MCF 10A (cell line): ENCODE results near the gene MLXIP. TPM values are rescaled to one million over a fixed set of nuclear protein-coding genes. Genes with fewer than 3 reads are reported as not detected.

Experiments
- BruUV-seq: library from RNA; stranded (reverse); fragments of 400-500 nt; replicated peaks from 2 replicates; lab custom pipeline; 2021; lab: Mats Ljungman, UMichigan
- CTCF ChIA-PET: fragments of 300-600 bp; sonication (Branson Sonifier 250); formaldehyde crosslinking; extraction: SDS; loops from one replicate; lab custom pipeline; 2021; ENCODE audit warnings: antibody characterized with exemption, inconsistent platforms; lab: Yijun Ruan, JAX
- POLR2A ChIA-PET: fragments of 300-600, 350-650 bp; sonication (Branson Sonifier 250); formaldehyde crosslinking; extraction: SDS; loops from one replicate; lab custom pipeline; 2020; ENCODE audit warnings: antibody characterized with exemption, inconsistent platforms; lab: Yijun Ruan, JAX
- DNase-seq: peaks from one replicate; pipeline ENCODE4 v3.0.0-alpha.2; 2018; ENCODE audit not compliant: unreplicated experiment
- H3K27ac Mint-ChIP-seq: one replicate; pipeline ENCODE4 v1.8.0; 2022; ENCODE audit warnings: mild to moderate bottlenecking, low read depth, mixed read lengths; ENCODE audit not compliant: unreplicated experiment
- H3K27me3 Mint-ChIP-seq: one replicate; pipeline ENCODE4 v1.8.0; 2022; ENCODE audit warnings: mixed read lengths; ENCODE audit not compliant: insufficient read depth, unreplicated experiment
- H3K36me3 Mint-ChIP-seq: one replicate; pipeline ENCODE4 v1.8.0; 2022; ENCODE audit warnings: mild to moderate bottlenecking, moderate library complexity, mixed read lengths; ENCODE audit not compliant: insufficient read depth, unreplicated experiment
- H3K4me1 Mint-ChIP-seq: one replicate; pipeline ENCODE4 v1.8.0; 2022; ENCODE audit warnings: mixed read lengths; ENCODE audit not compliant: insufficient read depth, unreplicated experiment
- H3K4me3 Mint-ChIP-seq: one replicate; pipeline ENCODE4 v1.8.0; 2022; ENCODE audit warnings: mild to moderate bottlenecking, moderate library complexity, mixed read lengths; ENCODE audit not compliant: unreplicated experiment
- H3K9me3 Mint-ChIP-seq: one replicate; pipeline ENCODE4 v1.8.0; 2022; ENCODE audit warnings: mixed read lengths; ENCODE audit not compliant: unreplicated experiment
- intact Hi-C: fragments of 100-400 bp; cut with micrococcal nuclease; formaldehyde crosslinking; loops from 2 replicates; pipeline ENCODE4 v1.14.1; 2022
- total RNA-seq: library from RNA; stranded (reverse); gene quantifications from 2 replicates; pipeline ENCODE4 v1.2.3, GENCODE V29; 2022
- TF ChIP-seq, protein P1 (sequence below): fragments of 200-600 bp; IDR thresholded peaks from one replicate; pipeline ENCODE4 v1.8.0; 2022; ENCODE audit warnings: antibody characterized with exemption, mild to moderate bottlenecking; ENCODE audit not compliant: unreplicated experiment

Gene MLXIP
- total RNA-seq, 1 experiment from 2014 or later, result 35.6 TPM

DNA sequence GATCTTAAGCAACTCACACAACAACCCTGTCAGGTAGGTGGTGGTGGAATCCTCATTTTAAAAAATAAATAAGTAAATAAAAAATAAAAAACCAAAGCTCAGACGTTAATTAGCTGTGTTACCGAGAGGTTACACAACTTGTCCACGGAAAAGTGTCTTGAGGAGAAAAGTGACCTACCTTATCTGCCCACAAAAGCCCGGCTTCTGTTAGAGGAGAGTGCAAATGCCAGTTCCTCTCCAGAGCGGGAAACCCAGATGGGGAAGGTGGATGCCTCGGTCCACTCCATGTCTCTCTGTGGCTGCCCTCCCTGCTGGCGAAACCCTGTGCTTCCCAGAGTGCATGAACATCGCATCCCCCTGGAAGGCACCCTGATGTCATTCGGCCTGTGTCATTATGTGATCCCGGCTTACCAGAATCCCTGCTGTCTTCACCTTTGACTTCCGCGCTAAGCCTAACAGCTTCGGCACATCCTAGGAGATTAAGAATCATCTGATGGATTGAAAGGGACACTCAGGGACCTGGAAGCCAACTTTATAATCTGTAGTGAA lies 6.4 kb downstream of the MLXIP start:
- ChIA-PET CTCF (interaction anchor here (0.7 to 1.6 kb wide), 3 partner anchors 39 to 1505 kb away, joined by 3 to 4 read pairs (median 3); no protein-coding TSS in a partner anchor), POLR2A (interaction anchor here (2.3 kb wide), 1 partner anchor 11 kb away, joined by 15 read pairs; no protein-coding TSS in a partner anchor)
- BruUV-seq, result no TSS peak
- no peak overlapping the region for H3K4me3 Mint-ChIP-seq
- no peak for DNase-seq
- H3K36me3 Mint-ChIP-seq, result peaks cover 57% of the 10 kb centered on the region
- H3K27ac Mint-ChIP-seq, result no peak overlapping the region
- H3K9me3 Mint-ChIP-seq, result no peaks in the 10 kb centered on the region
- TF ChIP-seq, protein P1, sequence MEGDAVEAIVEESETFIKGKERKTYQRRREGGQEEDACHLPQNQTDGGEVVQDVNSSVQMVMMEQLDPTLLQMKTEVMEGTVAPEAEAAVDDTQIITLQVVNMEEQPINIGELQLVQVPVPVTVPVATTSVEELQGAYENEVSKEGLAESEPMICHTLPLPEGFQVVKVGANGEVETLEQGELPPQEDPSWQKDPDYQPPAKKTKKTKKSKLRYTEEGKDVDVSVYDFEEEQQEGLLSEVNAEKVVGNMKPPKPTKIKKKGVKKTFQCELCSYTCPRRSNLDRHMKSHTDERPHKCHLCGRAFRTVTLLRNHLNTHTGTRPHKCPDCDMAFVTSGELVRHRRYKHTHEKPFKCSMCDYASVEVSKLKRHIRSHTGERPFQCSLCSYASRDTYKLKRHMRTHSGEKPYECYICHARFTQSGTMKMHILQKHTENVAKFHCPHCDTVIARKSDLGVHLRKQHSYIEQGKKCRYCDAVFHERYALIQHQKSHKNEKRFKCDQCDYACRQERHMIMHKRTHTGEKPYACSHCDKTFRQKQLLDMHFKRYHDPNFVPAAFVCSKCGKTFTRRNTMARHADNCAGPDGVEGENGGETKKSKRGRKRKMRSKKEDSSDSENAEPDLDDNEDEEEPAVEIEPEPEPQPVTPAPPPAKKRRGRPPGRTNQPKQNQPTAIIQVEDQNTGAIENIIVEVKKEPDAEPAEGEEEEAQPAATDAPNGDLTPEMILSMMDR, result no peak
- H3K4me1 Mint-ChIP-seq, result peaks cover 24% of the 10 kb centered on the region
- no peaks in the 10 kb centered on the region for H3K27me3 Mint-ChIP-seq
- intact Hi-C loops, result no loop called here

- peaks cover 59% of the 10 kb centered on the region for H3K36me3 Mint-ChIP-seq
- BruUV-seq, result no TSS peak
- no peak for DNase-seq
- TF ChIP-seq, protein P1, result no peak
- H3K27me3 Mint-ChIP-seq, result no peaks in the 10 kb centered on the region
- H3K9me3 Mint-ChIP-seq, result no peaks in the 10 kb centered on the region
- intact Hi-C loops, result no loop called here
- ChIA-PET CTCF (interaction anchor here (0.6 to 1.6 kb wide), 4 partner anchors 31 to 71 kb away, joined by 3 to 4 read pairs (median 3); no protein-coding TSS in a partner anchor), POLR2A (interaction anchor here (0.9 to 2.3 kb wide), 2 partner anchors 10 to 13 kb away, joined by 3 to 15 read pairs; no protein-coding TSS in a partner anchor)
- H3K4me3 Mint-ChIP-seq, result no peak overlapping the region
- peaks cover 24% of the 10 kb centered on the region for H3K4me1 Mint-ChIP-seq
- H3K27ac Mint-ChIP-seq, result no peak overlapping the region
These were observed 7.0 kb downstream of the MLXIP start for GRCh38 chr12:122085591-122085990.

- Mint-ChIP-seq H3K9me3 (no peaks in the 10 kb centered on the region), H3K27me3 (no peaks in the 10 kb centered on the region), H3K4me1 (peaks cover 21% of the 10 kb centered on the region), H3K36me3 (peaks cover 63% of the 10 kb centered on the region), H3K4me3 (no peak overlapping the region), H3K27ac (no peak overlapping the region)
- CTCF ChIA-PET, result interaction anchor here (0.6 to 1.3 kb wide), 5 partner anchors 10 to 1110 kb away, joined by 3 to 4 read pairs (median 3); no protein-coding TSS in a partner anchor
- DNase-seq, result no peak
- TF ChIP-seq, protein P1, result no peak
- intact Hi-C loops, result no loop called here
- POLR2A ChIA-PET, result interaction anchor here (0.9 to 2.3 kb wide), 3 partner anchors 10 to 25 kb away, joined by 3 to 15 read pairs (median 3); no protein-coding TSS in a partner anchor
- no TSS peak for BruUV-seq
These were observed 7.6 kb downstream of the MLXIP start for GRCh38 chr12:122086116-122086515.

DNA sequence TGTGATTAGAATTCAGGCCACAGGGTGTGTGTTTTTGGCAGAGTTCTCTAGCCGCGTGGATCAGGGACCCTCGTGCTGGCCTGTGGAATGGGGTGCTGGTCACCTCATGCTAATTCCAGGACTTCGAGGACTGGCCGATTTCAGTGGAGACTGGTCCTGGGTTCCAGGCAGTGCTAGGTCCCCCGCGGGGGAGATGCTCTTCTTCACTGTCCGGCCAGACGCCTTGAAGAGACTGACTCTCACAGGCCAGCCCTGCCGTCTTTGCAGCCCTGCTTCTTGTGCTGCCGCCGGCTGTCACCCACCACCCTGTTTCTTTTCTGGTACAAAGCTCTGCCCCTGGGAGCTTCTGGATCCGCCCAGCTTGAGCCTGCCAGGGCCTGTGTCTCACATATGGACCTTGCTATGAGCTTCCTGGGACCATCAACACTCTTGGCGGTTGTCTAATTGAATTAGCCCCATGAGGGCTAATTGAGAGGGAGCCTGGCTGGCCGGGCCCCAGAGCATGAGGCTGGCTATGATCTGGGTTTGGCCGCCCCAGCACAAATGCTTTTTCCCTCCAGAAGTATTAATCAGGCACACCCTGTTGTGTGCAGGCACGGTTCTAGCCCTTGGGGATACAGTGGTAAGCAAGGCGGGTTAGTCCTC lies 8.2 kb downstream of the MLXIP start:
- Mint-ChIP-seq H3K4me1 (peaks cover 15% of the 10 kb centered on the region), H3K27me3 (no peaks in the 10 kb centered on the region), H3K9me3 (no peaks in the 10 kb centered on the region), H3K27ac (peak overlapping the region; percentile 18), H3K36me3 (peaks cover 63% of the 10 kb centered on the region), H3K4me3 (no peak overlapping the region)
- ChIA-PET CTCF (interaction anchor here (0.6 to 1.3 kb wide), 4 partner anchors 10 to 1111 kb away, joined by 3 to 4 read pairs (median 3); no protein-coding TSS in a partner anchor), POLR2A (interaction anchor here (1.3 to 2.3 kb wide), 2 partner anchors 9 to 25 kb away, joined by 3 to 15 read pairs; no protein-coding TSS in a partner anchor)
- no TSS peak for BruUV-seq
- intact Hi-C loops, result no loop called here
- DNase-seq, result no peak
- TF ChIP-seq, protein P1, result no peak
